Prostate gland (tissue), 2 donors: ENCODE measurements around the gene CEP112. TPM values are rescaled to one million over a fixed set of nuclear protein-coding genes. Genes with fewer than 3 reads are reported as not detected.

Source experiments
- DNase-seq: peaks from one replicate; pipeline ENCODE4 v3.0.0-alpha.2; 2019; ENCODE audit warnings: low spot score
- H3K27ac ChIP-seq, 2 donors: fragments of 200-600 bp; sonication (generic); 2 replicates each; pipeline ENCODE4 v1.5.1; 2017 to 2019
- H3K27me3 ChIP-seq: fragments of 200-600 bp; sonication (generic); replicated peaks from 2 replicates; pipeline ENCODE4 v1.5.1; 2019; ENCODE audit not compliant: insufficient read depth
- H3K36me3 ChIP-seq, 2 donors: fragments of 200-600 bp; sonication (generic); 1 replicate in 1 of 2; 2 replicates in 1 of 2; pipeline versions ENCODE4 v1.5.1 to v1.8.1; 2017 to 2019
- H3K4me1 ChIP-seq: fragments of 200-600 bp; sonication (generic); replicated peaks from 2 replicates; pipeline ENCODE4 v1.5.1; 2019
- H3K4me3 ChIP-seq, 2 donors: fragments of 200-600 bp; sonication (generic); 2 replicates each; pipeline ENCODE4 v1.5.1; 2017 to 2019
- H3K9me3 ChIP-seq: fragments of 200-600 bp; sonication (generic); 2 replicates; pipeline ENCODE4 v1.5.1; 2017
- CTCF ChIP-seq, 4 experiments: fragments of 200-600 bp in 2 of 4; fragments of 450-650 bp in 2 of 4; sonication (generic) in 2 of 4; IDR thresholded peaks; 1 replicate in 3 of 4; 2 replicates in 1 of 4; pipeline ENCODE4 v1.5.1; 2016 to 2019; ENCODE audit warnings: antibody characterized with exemption in 4 of 4, mild to moderate bottlenecking in 2 of 4, moderate library complexity in 2 of 4
- POLR2A ChIP-seq: fragments of 450-650 bp; IDR thresholded peaks from one replicate; pipeline ENCODE4 v1.6.1; 2016; ENCODE audit warnings: antibody characterized with exemption, mild to moderate bottlenecking
- POLR2AphosphoS5 ChIP-seq: sonication (generic); formaldehyde crosslinking; IDR thresholded peaks from one replicate; pipeline ENCODE4 v1.6.1; 2017; ENCODE audit warnings: antibody characterized with exemption
- WGBS: methylation state at CpG from one replicate; pipeline ENCODE4 v1.1.5; 2018; 5-methylcytosine and 5-hydroxymethylcytosine counted together
- intact Hi-C: fragments of 100-400 bp; cut with DNase I; formaldehyde crosslinking; loops from one replicate; pipeline ENCODE4 v1.14.2; 2022
- total RNA-seq, 2 donors: library from RNA; depleted of rRNA; stranded (reverse); fragments of >200 nt; gene quantifications; one replicate each; pipeline ENCODE4 v1.1.0, GENCODE V29; 2016

CEP112 gene
- total RNA-seq, 2 donors from 2014 or later, result 2.3 to 22.8 TPM

GRCh38 chr17:65593855-65594845 lies 597.8 kb downstream of the CEP112 start:
- TF ChIP-seq POLR2A, result no peak
- no peak for TF ChIP-seq POLR2AphosphoS5
- no peak for TF ChIP-seq CTCF (IDR thresholded peaks at IDR 0.05)
- Histone ChIP-seq H3K27me3 (no peaks in the 10 kb centered on the region), H3K4me3 (no peak overlapping the region), H3K36me3 (no peaks in the 10 kb centered on the region), H3K27ac (no peak overlapping the region), H3K4me1 (no peaks in the 10 kb centered on the region), H3K9me3 (no peaks in the 10 kb centered on the region)
- WGBS, result 23% methylated on average over 18 of the region's 18 CpGs
- DNase-seq, result no peak
- intact Hi-C loops, result no loop called here

- Histone ChIP-seq H3K27ac (no peak overlapping the region), H3K4me1 (no peaks in the 10 kb centered on the region), H3K9me3 (no peaks in the 10 kb centered on the region), H3K36me3 (no peaks in the 10 kb centered on the region), H3K27me3 (no peaks in the 10 kb centered on the region), H3K4me3 (no peak overlapping the region)
- no peak for DNase-seq
- intact Hi-C loops, result no loop called here
- TF ChIP-seq POLR2A (no peak), POLR2AphosphoS5 (no peak), CTCF (IDR thresholded peaks at IDR 0.05) (no peak)
- WGBS, result 76% methylated on average over 19 of the region's 19 CpGs
Observed at GRCh38 chr17:65593092-65593854, 598.7 kb downstream of the CEP112 start.

- WGBS, result 87% methylated on average over 7 of the region's 7 CpGs
- H3K4me3 ChIP-seq, result no peak overlapping the region
- no peak for TF ChIP-seq POLR2AphosphoS5
- no peak for DNase-seq
- no peaks in the 10 kb centered on the region for H3K36me3 ChIP-seq
- H3K4me1 ChIP-seq, result no peaks in the 10 kb centered on the region
- no peaks in the 10 kb centered on the region for H3K27me3 ChIP-seq
- no peak overlapping the region for H3K27ac ChIP-seq
- intact Hi-C loops, result no loop called here
- H3K9me3 ChIP-seq, result no peaks in the 10 kb centered on the region
Observed at GRCh38 chr17:65592125-65592965, 599.6 kb downstream of the CEP112 start.

GRCh38 chr17:65589321-65589720 lies 602.6 kb downstream of the CEP112 start:
- no peaks in the 10 kb centered on the region for H3K4me1 ChIP-seq
- DNase-seq, result no peak
- H3K27me3 ChIP-seq, result no peaks in the 10 kb centered on the region
- H3K4me3 ChIP-seq, result no peak overlapping the region
- H3K27ac ChIP-seq, result no peak overlapping the region
- intact Hi-C loops, result no loop called here
- TF ChIP-seq POLR2AphosphoS5 (no peak), CTCF (IDR thresholded peaks at IDR 0.05) (no peak), POLR2A (no peak)
- H3K36me3 ChIP-seq, result no peaks in the 10 kb centered on the region
- H3K9me3 ChIP-seq, result no peaks in the 10 kb centered on the region
- 44% methylated on average over 5 of the region's 5 CpGs for WGBS
